M059J (cell line): ENCODE data around the gene PCDHB11. TPM values are rescaled to one million over a fixed set of nuclear protein-coding genes. Genes with fewer than 3 reads are reported as not detected.
"Not testable (repeated sequence)": the region's sequence is repeated elsewhere in the genome, so short reads cannot be mapped to it uniquely, and the experiment has no call there.

ENCODE experiments used
- DNase-seq: peaks from one replicate; pipeline ENCODE4 v3.0.0-alpha.2; 2012; ENCODE audit warnings: low read depth
- total RNA-seq: library from RNA; depleted of rRNA; stranded (reverse); fragments of >200 nt; shearing (Covaris generic); gene quantifications from 2 replicates; pipeline ENCODE4 v1.2.3, GENCODE V29; 2014; rRNA removed

Gene PCDHB11
- total RNA-seq = 0.25 and 0.49 TPM in 2 replicates

DNA sequence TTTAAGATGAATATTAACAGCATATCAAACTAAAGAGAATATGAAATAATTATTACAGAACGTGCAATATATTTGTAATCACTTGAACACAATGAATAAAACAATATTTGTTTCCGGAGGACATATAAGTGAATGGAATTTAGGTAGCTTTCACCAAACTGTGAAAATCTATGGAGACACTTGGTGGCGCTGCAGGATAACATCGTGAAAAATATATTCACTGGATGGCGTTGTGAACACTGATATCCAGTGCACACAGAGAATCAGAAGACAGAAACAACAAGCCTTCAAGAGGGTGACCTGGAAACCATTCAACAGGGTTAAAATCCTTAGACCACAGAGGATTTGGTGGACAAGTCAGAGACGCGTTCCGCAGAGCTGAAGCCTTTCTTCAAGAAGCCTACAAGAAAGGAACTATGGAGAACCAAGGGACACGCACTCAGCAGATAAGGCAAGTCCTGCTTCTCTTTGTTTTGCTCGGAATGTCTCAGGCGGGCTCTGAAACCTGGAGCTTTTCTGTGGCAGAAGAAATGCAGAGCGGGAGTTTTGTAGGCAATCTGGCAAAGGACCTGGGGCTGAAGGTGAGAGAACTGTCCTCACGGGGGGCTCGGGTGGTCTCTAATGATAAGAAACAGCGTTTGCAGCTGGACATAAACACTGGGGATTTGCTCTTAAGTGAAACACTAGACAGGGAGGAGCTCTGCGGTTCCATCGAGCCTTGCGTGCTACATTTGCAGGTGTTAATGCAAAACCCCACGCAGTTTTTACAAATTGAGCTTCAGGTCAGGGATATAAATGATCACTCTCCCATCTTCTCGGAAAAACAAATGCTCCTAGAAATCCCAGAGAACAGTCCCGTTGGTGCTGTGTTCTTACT lies at the start of gene PCDHB11:
PCDHB11 (plus strand) TSS at position 269 of the 877 bp plus-strand sequence; CDS start at position 417, 148 bp downstream.
- DNase-seq = no peak

DNA sequence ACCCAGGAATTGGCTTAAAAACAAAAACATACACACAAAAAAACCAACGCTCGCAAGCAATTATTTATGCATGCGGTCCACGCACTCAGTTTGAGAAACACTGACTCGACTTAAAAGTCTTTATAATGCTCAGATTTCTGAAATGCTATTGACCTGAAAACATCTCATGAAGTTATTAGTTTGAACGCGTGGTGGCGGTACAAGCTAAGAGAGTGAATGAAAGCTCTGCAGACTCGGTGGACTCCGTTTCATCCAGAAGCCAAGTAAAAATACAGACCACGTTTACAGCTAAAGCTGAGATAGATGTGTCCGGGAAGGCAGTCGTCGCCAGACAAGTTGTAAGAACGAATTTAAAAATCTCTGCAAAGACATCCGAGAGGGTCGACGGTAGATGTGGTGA lies 49.6 kb upstream of the PCDHB11 start, which contains the start of gene PCDHB6:
PCDHB6 (plus strand) TSS at position 246 of the 400 bp plus-strand sequence. CDS start 201 bp downstream, outside the sequence.
- peak; percentile 56 for DNase-seq

DNA sequence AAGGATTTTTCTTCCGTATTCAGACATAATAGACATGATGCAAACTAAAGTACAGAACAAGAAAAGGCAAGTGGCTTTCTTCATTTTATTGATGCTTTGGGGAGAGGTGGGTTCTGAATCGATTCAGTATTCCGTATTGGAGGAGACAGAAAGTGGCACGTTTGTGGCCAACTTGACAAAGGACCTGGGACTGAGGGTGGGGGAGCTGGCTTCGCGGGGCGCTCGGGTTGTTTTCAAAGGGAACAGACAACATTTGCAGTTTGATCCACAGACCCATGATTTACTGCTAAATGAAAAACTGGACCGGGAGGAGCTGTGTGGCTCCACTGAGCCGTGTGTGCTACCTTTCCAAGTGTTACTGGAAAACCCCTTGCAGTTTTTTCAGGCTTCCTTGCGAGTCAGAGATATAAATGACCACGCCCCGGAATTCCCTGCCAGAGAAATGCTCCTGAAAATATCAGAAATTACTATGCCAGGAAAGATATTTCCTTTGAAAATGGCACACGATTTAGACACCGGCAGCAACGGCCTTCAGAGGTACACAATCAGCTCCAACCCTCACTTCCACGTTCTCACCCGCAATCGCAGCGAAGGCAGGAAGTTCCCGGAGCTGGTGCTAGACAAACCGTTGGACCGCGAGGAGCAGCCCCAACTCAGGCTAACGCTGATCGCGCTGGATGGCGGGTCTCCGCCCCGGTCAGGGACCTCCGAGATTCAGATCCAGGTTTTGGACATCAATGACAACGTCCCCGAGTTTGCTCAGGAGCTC lies 49.0 kb upstream of the PCDHB11 start:
- no peak for DNase-seq

DNA sequence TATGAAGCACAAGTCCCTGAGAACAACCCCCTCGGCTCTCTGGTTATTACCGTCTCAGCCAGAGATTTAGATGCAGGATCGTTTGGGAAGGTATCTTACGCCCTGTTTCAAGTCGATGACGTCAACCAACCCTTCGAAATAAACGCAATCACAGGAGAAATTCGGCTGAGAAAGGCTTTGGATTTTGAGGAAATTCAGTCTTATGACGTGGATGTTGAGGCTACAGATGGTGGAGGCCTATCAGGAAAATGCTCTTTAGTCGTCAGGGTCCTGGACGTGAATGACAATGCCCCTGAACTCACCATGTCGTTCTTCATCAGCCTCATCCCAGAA lies 48.5 kb upstream of the PCDHB11 start:
- DNase-seq = no peak

DNA sequence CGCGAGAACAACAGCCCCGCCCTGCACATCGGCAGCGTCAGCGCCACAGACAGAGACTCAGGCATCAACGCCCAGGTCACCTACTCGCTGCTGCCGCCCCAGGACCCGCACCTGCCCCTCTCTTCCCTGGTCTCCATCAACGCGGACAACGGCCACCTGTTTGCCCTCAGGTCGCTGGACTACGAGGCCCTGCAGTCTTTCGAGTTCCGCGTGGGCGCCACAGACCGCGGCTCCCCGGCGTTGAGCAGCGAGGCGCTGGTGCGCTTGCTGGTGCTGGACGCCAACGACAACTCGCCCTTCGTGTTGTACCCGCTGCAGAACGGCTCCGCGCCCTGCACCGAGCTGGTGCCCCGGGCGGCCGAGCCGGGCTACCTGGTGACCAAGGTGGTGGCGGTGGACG lies 47.8 kb upstream of the PCDHB11 start:
- DNase-seq = not testable (repeated sequence)

DNA sequence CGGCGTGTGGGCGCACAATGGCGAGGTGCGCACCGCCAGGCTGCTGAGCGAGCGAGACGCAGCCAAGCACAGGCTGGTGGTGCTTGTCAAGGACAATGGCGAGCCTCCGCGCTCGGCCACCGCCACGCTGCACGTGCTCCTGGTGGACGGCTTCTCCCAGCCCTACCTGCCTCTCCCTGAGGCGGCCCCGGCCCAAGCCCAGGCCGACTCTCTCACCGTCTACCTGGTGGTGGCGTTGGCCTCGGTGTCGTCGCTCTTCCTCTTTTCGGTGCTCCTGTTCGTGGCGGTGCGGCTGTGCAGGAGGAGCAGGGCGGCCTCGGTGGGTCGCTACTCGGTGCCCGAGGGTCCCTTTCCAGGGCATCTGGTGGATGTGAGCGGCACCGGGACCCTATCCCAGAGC lies 47.3 kb upstream of the PCDHB11 start:
- DNase-seq = not testable (repeated sequence)

DNA sequence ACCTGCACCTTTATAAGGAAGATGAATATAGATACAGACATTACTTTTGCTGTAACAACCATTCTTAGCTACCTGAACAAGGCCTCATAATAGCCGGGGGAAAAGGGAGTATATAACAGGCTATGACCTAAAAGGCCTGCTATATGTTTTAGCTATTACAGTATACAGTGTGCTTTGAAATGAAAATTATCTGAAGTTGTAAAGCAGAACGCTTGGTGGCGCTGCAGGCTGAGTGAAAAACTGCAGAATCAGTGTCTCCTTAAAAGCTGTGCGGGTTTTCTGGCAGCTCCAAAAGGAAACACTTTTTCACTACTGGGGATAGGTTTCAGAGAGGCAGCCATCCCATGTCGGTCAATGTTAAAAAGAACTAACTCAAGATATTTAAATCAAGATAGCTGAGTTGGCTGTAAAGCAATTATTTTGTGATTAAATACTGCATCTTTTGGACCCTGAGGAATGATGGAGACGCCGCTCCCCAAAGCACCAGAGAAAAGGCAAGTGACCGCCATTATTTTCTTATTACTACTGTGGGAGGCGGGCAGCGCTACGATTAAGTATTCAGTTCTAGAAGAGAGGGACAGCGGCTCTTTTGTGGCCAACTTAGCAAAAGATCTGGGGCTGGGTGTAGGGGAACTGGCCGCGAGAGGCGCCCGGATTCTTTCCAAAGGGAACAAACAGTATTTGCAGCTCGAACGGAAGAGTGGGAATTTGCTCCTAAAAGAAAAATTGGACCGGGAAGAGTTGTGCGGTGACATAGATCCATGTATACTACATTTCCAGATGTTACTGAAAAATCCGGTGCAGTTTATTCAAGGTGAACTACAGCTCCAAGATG lies 43.7 kb upstream of the PCDHB11 start:
- peak; percentile 61 for DNase-seq

DNA sequence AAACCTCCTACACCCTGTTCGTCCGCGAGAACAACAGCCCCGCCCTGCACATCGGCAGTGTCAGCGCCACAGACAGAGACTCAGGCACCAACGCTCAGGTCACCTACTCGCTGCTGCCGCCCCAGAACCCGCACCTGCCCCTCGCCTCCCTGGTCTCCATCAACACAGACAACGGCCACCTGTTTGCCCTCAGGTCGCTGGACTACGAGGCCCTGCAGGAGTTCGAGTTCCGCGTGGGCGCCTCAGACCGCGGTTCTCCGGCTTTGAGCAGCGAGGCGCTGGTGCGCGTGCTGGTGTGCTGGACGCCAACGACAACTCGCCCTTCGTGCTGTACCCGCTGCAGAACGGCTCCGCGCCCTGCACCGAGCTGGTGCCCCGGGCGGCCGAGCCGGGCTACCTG lies 42.1 kb upstream of the PCDHB11 start:
- DNase-seq = not testable (repeated sequence)

DNA sequence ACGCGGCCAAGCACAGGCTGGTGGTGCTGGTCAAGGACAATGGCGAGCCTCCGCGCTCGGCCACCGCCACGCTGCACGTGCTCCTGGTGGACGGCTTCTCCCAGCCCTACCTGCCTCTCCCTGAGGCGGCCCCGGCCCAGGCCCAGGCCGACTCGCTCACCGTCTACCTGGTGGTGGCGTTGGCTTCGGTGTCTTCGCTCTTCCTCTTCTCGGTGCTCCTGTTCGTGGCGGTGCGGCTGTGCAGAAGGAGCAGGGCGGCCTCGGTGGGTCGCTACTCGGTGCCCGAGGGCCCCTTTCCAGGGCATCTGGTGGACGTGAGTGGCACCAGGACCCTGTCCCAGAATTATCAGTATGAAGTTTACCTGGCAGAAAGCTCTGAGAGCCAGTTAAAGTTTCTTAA lies 41.5 kb upstream of the PCDHB11 start:
- not testable (repeated sequence) for DNase-seq

DNA sequence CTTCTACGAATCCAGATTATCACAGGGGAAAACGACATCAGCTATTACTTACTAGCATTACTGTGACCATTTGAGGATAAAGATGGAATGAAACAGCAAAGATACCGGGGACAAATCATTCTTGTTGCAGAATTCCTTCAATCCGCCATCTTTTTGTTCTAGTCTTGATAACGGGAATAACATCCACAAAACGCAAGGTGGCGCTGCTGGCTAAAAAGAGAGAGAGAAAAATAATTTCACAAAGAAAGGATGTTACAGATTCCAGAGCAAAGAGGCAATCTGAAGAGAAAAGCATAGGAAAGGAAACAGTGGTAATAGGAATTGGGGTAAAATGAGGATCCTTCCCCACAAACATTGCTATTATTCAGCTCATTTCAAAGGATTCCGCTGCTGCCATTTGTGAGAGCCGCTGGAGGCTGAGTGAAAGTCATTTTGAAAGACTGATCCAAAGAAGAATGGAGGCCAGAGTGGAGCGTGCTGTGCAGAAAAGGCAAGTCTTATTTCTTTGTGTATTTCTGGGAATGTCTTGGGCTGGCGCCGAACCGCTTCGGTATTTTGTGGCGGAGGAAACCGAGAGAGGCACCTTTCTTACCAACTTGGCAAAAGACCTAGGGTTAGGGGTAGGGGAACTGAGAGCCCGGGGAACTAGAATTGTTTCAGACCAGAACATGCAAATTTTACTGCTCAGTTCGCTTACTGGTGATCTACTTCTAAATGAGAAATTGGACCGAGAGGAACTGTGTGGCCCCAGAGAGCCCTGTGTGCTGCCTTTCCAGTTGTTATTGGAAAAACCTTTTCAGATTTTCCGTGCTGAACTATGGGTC lies 26.8 kb upstream of the PCDHB11 start, which contains the start of gene PCDHB7:
PCDHB7 (plus strand) TSS at position 264 of the 824 bp plus-strand sequence; CDS start at position 456, 192 bp downstream.
- DNase-seq = peak; percentile 68

DNA sequence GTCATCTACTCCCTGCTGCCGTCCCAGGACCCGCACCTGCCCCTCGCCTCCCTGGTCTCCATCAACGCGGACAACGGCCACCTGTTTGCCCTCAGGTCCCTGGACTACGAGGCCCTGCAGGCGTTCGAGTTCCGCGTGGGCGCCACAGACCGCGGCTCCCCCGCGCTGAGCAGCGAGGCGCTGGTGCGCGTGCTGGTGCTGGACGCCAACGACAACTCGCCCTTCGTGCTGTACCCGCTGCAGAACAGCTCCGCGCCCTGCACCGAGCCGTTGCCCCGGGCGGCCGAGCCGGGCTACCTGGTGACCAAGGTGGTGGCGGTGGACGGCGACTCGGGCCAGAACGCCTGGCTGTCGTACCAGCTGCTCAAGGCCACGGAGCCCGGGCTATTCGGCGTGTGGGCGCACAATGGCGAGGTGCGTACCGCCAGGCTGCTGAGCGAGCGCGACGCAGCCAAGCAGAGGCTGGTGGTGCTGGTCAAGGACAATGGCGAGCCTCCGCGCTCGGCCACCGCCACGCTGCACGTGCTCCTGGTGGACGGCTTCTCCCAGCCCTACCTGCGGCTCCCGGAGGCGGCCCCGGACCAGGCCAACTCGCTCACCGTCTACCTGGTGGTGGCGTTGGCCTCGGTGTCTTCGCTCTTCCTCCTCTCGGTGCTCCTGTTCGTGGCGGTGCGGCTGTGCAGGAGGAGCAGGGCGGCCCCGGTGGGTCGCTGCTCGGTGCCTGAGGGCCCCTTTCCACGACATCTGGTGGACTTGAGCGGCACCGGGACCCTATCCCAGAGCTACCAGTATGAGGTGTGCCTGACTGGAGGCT lies 24.9 kb upstream of the PCDHB11 start:
- DNase-seq = not testable (repeated sequence)

DNA sequence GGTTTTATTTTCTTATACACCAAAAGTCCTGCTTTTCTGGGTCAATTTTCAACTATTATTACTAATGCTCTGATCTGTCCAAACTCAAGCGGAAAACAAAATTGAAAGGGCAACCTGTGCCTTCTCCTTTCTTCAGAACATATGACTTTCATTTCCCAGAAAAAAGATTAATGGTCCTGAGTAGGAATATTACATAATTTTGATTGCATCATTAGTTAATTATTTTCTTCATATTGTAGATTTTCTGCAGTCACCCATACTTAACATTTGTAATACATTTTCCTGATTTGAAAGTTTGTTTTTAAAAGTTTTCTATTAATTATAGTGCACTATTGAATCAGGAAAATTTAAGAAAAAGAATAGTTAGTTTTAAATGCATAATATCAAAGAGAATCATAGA lies 23.5 kb upstream of the PCDHB11 start:
- DNase-seq = no peak

DNA sequence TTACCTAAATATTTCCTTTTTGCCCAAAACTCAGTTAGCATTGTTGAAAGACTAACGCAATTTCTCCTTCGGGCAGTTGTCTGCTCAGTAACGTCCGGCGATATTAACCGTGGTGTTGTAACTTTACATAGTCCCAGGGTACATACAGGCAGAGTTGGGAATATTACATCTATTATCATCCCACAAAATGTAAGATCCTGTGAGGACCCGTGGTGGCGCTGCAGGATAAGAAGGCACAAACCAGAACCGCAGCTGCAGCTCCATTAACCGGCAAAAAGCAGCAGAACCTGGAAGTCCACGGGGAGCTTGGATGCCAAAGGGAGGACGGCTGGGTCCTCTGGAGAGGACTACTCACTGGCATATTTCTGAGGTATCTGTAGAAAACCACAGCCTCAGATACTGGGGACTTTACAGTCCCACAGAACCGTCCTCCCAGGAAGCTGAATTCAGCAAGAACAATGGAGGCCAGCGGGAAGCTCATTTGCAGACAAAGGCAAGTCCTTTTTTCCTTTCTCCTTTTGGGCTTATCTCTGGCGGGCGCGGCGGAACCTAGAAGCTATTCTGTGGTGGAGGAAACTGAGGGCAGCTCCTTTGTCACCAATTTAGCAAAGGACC lies 21.7 kb upstream of the PCDHB11 start, which contains the start of gene PCDHB8:
PCDHB8 (plus strand) TSS at position 214 of the 615 bp plus-strand sequence; CDS start at position 459, 245 bp downstream.
- DNase-seq = not testable (repeated sequence)

DNA sequence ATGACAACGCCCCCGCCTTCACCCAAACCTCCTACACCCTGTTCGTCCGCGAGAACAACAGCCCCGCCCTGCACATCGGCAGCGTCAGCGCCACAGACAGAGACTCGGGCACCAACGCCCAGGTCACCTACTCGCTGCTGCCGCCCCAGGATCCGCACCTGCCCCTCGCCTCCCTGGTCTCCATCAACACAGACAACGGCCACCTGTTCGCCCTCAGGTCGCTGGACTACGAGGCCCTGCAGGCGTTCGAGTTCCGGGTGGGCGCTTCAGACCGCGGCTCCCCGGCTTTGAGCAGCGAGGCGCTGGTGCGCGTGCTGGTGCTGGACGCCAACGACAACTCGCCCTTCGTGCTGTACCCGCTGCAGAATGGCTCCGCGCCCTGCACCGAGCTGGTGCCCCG lies 20.1 kb upstream of the PCDHB11 start:
- DNase-seq = not testable (repeated sequence)

DNA sequence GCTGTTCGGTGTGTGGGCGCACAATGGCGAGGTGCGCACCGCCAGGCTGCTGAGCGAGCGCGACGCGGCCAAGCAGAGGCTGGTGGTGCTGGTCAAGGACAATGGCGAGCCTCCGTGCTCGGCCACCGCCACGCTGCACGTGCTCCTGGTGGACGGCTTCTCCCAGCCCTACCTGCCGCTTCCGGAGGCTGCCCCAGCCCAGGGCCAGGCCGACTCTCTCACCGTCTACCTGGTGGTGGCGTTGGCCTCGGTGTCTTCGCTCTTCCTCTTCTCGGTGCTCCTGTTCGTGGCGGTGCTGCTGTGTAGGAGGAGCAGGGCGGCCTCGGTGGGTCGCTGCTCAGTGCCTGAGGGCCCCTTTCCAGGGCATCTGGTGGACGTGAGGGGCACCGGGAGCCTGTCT lies 19.6 kb upstream of the PCDHB11 start:
- DNase-seq = not testable (repeated sequence)

DNA sequence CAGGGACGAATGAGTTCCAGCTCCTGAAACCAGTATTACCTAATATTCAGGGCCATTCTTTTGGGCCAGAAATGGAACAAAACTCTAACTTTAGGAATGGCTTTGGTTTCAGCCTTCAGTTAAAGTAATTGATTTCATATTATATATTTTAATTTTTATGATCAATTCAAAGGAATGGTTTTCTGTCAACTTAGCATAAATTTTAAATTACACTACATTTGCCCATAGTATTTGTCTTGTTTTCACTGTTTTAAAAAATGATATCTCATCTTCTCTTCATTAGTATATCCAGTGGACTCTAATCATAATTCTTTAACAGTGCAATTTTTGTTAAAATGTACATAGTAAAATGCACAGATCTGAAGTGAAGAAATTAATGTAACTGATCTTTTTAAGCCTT lies 19.1 kb upstream of the PCDHB11 start:
- DNase-seq = no peak

DNA sequence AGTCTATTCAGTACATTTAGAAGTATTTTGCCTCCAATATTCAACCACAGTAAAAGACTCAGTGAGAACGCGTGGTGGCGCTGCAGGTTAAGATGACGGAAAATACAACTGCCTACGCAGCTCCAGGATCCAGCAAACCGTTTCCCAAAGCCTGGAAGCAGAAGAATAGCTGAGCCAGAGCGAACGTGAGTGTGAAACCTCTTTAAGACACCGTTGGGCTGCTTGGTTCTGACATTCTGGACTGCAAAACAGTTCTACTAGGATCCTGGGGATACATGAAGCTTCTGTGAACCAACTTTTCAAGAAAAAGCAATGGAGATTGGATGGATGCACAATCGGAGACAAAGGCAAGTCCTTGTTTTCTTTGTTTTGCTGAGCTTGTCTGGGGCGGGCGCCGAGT lies 17.2 kb upstream of the PCDHB11 start, which contains the start of gene PCDHB16:
PCDHB16 (plus strand) TSS at position 140 of the 400 bp plus-strand sequence; CDS start at position 313, 173 bp downstream.
- peak; percentile 71 for DNase-seq

DNA sequence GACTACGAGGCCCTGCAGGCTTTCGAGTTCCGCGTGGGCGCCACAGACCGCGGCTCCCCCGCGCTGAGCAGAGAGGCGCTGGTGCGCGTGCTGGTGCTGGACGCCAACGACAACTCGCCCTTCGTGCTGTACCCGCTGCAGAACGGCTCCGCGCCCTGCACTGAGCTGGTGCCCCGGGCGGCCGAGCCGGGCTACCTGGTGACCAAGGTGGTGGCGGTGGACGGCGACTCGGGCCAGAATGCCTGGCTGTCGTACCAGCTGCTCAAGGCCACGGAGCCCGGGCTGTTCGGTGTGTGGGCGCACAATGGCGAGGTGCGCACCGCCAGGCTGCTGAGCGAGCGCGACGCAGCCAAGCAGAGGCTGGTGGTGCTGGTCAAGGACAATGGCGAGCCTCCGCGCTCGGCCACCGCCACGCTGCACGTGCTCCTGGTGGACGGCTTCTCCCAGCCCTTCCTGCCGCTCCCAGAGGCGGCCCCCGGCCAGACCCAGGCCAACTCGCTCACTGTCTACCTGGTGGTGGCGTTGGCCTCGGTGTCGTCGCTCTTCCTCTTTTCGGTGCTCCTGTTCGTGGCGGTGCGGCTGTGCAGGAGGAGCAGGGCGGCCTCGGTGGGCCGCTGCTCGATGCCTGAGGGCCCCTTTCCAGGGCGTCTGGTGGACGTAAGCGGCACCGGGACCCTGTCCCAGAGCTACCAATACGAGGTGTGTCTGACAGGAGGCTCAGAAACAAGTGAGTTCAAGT lies 15.1 kb upstream of the PCDHB11 start:
- DNase-seq = not testable (repeated sequence)
